HG03354 (cell line): ENCODE results near the gene HNF1B.
"Not testable (repeated sequence)": the region's sequence is repeated elsewhere in the genome, so short reads cannot be mapped to it uniquely, and the experiment has no call there.

Experiments
- ATAC-seq: cut with Tn5 transposase; IDR thresholded peaks from one replicate; pipeline ENCODE4 v1.9.1; 2021; ENCODE audit warnings: mild to moderate bottlenecking; ENCODE audit not compliant: unreplicated experiment, poor library complexity, severe bottlenecking

HNF1B gene, protein sequence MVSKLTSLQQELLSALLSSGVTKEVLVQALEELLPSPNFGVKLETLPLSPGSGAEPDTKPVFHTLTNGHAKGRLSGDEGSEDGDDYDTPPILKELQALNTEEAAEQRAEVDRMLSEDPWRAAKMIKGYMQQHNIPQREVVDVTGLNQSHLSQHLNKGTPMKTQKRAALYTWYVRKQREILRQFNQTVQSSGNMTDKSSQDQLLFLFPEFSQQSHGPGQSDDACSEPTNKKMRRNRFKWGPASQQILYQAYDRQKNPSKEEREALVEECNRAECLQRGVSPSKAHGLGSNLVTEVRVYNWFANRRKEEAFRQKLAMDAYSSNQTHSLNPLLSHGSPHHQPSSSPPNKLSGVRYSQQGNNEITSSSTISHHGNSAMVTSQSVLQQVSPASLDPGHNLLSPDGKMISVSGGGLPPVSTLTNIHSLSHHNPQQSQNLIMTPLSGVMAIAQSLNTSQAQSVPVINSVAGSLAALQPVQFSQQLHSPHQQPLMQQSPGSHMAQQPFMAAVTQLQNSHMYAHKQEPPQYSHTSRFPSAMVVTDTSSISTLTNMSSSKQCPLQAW

DNA sequence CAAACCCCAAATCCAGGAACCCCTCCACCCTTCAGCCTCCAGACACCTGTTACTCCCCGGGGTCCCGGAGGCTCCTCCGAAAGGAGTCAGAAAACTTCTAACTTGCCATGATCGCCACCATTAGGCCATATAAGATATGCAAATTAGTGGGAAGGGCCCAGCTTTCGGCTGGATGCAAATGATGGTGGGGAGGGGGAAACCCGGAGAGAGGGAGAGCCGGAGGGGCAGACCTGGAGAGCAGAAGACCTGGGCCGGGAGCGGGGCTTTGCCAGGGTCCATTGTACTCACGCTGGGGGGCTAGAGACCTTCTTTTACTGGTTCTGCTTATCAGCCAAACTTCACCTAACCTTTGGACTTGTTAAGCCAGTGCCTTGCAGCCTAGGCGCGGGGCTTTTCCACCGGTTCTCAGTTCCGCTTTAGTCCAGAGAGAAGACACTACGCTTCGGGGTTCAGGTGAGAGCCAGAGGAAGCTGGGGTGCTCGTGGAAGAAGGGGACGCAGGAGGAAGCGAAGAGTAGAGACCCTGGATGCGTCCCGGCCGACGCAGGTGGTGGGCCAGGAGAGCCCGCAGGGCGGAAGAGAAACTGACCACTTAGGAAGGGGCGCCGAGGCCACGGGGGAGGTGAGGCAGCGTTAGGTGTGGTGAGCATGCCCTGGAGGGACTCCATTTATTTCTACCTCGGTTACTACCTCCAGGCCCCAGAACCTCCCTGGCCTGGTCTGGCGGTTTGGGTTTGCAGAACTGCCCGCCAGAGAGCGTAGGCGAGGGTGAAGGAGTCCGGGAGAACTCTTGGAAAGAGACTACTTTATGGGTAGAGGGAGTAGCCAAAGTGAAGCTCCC, at the start of gene HNF1B:
TSS of gene HNF1B (minus strand) at position 99 of the 840 bp plus-strand sequence. CDS start 175 bp downstream, outside the sequence.
- ATAC-seq = peak; percentile 47

DNA sequence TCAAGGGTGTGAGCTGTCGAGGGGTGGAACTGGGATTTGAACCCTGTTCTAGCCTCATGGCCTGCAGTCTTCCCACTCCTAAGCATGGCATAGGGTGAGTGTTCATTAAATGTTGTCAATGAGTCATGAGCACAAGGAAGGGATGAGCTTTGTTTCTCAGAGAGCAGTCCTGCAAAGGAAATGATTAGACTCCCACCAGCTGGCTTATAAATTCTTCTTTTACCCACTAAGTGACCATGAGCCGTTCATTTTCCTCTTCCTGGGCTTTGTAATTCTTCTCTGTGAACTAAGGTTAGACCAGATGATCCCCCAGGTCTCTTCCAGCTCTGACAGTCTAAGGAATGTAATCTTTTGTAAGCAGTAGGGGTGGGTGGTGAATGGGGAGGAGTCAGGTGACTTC, 47.9 kb upstream of the HNF1B start:
- no peak for ATAC-seq

- ATAC-seq = no peak
Measured at GRCh38 chr17:37791447-37792399, 46.9 kb upstream of the HNF1B start.

- no peak for ATAC-seq
Measured at GRCh38 chr17:37789771-37790541, 45.1 kb upstream of the HNF1B start.

DNA sequence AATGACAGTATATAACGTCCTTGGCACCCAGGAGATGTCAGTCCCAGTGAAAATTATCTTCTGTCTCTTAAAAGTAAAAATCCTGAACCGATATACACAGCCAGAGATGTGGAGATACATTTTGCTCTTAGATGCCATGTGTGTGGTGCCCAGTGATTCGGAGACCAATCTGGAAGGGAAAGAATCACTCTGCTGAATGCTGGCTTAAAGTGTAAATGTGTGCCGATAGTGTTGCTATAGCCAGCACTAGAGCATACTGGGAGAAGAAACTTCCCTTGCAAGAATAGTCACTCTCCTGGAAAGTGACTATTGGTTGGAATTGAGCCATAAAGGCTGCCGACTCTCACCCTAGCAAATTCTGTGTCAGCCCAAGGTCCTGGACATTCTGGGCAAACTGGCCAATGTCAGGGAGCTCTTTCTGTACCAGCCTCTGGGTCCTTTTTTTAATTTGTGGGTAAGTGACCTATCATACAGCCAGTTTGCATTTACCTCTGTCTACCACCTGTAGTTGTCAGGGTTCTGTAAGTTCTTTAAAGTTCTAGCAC, 44.2 kb upstream of the HNF1B start:
- no peak for ATAC-seq

DNA sequence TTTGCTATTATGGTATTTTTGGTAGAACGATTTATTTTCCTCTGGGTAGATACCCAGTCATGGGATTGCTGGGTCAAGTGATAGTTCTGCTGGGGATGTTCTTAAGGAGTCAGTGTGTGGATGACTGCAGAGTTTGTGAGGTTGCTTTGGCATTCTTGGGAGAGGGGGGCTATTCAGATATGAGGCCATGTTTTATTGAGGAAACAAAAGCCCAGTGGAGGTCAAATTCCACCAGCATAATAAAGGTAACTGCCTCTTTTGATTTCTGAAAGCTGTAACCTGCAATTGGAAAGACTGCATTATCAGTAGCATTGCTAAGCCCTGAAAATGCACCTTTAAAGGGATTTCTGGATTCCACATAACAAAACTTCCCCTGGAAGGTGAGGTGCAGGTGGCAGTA, 43.7 kb upstream of the HNF1B start:
- ATAC-seq = no peak

GRCh38 chr17:37787055-37787757, 42.3 kb upstream of the HNF1B start:
- no peak for ATAC-seq

DNA sequence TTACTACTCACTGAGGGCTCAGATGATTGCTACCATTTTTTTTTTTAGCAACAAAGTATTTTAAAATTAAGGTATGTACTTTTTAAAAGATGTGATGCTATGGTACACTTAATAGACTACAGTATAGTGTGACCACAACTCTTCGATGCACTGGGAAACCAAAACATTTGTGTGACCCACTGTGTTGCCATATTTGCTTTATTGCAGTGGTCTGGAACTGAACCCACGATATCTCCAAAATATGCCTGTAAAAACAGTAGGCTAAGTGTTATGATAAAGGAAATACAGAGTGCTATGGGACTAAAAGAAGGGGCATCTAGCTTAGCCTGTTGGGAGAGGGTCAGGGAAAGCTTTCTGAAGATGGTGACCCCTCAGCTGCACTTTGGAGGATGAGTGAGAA, 41.6 kb upstream of the HNF1B start:
- ATAC-seq = no peak

DNA sequence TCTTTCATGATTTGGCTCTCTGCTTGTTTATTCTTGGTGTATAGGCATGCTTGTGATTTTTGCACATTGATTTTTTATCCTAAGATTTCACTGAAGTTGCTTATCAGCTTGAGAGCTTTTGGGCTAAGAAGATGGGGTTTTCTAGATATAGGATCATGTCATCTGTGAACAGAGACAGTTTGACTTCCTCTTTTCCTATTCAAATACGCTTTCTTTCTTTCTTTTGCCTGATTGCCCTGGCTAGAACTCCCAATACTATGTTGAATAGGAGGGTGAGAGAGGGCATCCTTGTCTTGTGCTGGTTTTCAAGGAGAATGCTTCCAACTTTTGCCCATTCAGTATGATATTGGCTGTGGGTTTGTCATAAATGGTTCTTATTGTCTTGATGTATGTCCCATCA, 37.6 kb upstream of the HNF1B start:
- ATAC-seq = not testable (repeated sequence)

- no peak for ATAC-seq
Measured at GRCh38 chr17:37781451-37781850, 36.6 kb upstream of the HNF1B start.

DNA sequence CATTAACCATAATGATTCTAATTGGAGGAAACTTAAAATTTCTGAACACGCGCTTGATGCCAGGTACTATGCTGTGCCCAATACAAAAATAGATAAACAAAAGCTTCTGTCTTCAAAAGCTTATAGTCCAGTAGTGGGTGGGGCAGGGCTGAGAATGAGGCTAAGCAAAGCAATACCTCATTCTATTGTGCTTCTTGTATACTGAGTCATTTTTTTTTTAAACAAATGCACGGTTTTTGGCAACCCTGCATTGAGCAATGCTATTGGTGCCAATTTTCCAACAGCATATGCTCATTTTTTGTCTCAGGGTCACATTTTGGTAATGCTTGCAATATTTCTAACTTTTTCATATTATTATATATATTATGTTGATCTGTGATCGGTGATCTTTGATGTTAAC, 34.7 kb upstream of the HNF1B start:
- ATAC-seq = no peak

DNA sequence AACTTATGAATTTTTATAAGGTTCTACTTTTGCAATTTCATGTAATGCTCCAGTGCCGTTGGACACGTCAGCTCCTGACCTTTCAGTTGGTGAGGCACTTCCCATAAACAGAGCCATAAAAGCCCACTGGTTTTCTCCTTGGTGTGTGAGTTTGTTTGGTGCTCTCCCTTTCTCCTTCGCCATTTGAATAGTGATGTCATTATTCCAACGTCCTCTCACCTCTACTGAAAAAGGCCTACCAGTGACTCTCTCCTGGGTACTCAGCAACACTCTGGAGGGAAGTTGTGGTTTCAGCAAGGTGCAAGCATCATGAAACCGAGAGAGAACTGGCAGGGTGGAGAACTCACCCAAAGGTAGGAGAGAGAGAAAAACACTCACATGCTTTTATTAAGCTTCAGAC, 29.6 kb upstream of the HNF1B start:
- ATAC-seq = peak; percentile 80

DNA sequence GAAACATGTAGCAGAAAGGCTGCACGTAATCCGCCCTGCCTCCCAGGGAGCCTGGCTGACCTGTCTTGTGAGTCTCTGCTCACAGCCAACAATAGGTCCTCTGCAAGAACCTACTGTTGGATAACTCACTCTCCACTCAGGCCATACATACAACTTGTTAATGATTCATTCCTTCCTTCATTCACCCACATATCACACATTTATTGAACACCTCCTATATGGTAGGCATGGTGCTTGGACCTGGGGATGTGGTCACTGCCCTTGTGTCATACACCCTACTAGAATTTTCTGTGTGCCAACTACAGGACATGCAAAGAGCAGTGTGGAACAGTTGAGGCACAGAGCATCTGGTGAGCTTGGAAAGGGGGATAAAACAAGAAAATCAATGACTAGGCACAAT, 28.1 kb upstream of the HNF1B start:
- no peak for ATAC-seq

DNA sequence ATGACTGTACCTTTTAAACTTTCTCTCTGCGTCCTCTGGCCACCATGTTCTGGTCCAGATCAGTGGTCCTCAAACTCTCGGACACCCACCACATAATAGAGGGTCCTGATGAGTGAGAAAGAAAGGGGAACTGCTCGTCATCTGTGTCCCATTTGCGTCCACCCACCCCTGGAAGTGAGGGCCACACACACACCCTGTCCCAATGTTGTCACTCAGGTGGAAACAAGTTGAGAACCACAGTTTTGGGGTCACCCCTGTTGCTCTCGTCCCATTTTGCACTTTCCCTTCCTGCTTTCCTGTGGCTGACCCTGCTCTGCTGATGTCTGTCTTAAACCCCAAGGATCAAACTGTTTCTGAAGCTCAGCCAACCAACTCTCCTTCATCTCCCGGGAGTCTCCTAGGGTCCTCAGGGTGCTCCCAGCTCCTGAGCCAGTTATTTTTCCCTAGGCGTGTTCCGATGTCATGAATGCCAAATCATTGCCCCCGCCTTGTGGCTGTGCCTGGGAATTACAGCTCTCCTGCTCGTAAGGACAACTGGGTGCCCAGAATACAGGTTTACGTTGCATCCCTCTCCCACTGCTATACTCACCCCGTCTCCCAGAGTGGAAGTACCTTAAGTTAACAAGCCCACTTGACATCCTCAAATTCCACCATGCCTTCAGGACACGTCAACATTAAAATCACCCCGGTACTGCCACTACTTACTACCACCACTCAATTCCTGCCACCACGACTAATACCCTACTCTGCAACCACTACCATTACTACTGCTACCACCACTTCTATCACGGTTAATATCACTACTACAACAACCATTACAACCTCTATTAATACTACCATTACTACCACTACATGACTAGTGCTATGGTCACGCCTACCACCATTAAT, 26.0 kb upstream of the HNF1B start:
- no peak for ATAC-seq

GRCh38 chr17:37769050-37769449, 24.2 kb upstream of the HNF1B start:
- peak; percentile 33 for ATAC-seq

- ATAC-seq = no peak
Measured at GRCh38 chr17:37768438-37768837, 23.6 kb upstream of the HNF1B start.

DNA sequence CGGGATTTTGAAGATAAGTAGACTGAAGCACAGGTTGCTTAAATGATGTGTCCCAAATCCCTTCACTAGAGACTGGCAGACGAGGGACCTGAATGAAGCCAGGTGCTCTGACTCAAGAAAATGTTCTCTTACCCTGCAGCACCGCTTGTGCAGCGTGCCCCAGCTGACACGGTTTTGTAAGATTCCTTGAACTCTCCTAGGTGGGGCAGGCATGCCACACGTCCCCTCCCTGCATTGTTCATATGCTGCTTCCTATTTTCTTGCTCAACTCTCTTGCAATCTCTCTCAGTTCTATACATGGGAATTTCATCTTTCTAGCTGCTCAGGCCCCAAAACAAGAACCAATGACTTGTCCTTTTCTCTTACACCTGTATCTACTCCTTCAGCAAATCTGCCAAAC, 22.1 kb upstream of the HNF1B start:
- no peak for ATAC-seq
